WTC11 (cell line): ENCODE data around the gene LRRC23. TPM values are rescaled to one million over a fixed set of nuclear protein-coding genes. Genes with fewer than 3 reads are reported as not detected.
A peak's percentile ranks its signal among the peaks of the same experiment; 100 is the strongest.

Source experiments
- ATAC-seq: fragments of 200-7000 bp; cut with Tn5 transposase; 2 replicates; pipeline ENCODE4 v1.10.0; 2021; ENCODE audit warnings: mild to moderate bottlenecking, moderate library complexity
- CTCF ChIA-PET: fragments of 300-600 bp; sonication (Branson Sonifier 250); formaldehyde crosslinking; loops from one replicate; lab custom pipeline; 2021; ENCODE audit warnings: antibody characterized with exemption; lab: Charles Lee
- POLR2A ChIA-PET: fragments of 350-600 bp; sonication (Branson Sonifier 250); formaldehyde crosslinking; loops from one replicate; lab custom pipeline; 2021; ENCODE audit warnings: antibody characterized with exemption; lab: Charles Lee
- DNase-seq: peaks from one replicate; pipeline ENCODE4 v3.0.0; 2021; ENCODE audit warnings: low spot score
- H3K27ac Mint-ChIP-seq: 2 replicates; pipeline ENCODE4 v1.8.0; 2021; ENCODE audit warnings: mixed read lengths
- H3K27me3 Mint-ChIP-seq: 2 replicates; pipeline ENCODE4 v1.8.0; 2021; ENCODE audit warnings: low read depth, mild to moderate bottlenecking, moderate library complexity, mixed read lengths
- H3K36me3 Mint-ChIP-seq: 2 replicates; pipeline ENCODE4 v1.8.0; 2021; ENCODE audit warnings: mixed read lengths
- H3K4me1 Mint-ChIP-seq: 2 replicates; pipeline ENCODE4 v1.8.0; 2022; ENCODE audit warnings: mixed read lengths
- H3K4me3 Mint-ChIP-seq: 2 replicates; pipeline ENCODE4 v1.8.0; 2021; ENCODE audit warnings: mild to moderate bottlenecking, moderate library complexity, mixed read lengths
- H3K9me3 Mint-ChIP-seq: 2 replicates; pipeline ENCODE4 v1.8.0; 2021; ENCODE audit warnings: mixed read lengths
- CREB1 ChIP-seq: sonication (generic); formaldehyde crosslinking; IDR thresholded peaks from 2 replicates; pipeline ENCODE4 v1.8.0; 2023; ENCODE audit warnings: mild to moderate bottlenecking, missing genetic modification reagents
- JAZF1 ChIP-seq: fragments of 250-450 bp; sonication (Bioruptor Pico); IDR thresholded peaks from 2 replicates; pipeline ENCODE4 v1.9.0; 2021; ENCODE audit warnings: moderate library complexity, mild to moderate bottlenecking, inconsistent platforms
- MXD4 ChIP-seq: fragments of 250-450 bp; sonication (Bioruptor Pico); IDR thresholded peaks from 2 replicates; pipeline ENCODE4 v1.8.0; 2021; ENCODE audit warnings: mild to moderate bottlenecking, moderate library complexity, borderline replicate concordance
- MYBL2 ChIP-seq: sonication (generic); formaldehyde crosslinking; IDR thresholded peaks from 2 replicates; pipeline ENCODE4 v1.8.1; 2023; ENCODE audit warnings: mild to moderate bottlenecking, moderate library complexity, missing genetic modification reagents
- NFYB ChIP-seq: sonication (generic); formaldehyde crosslinking; conservative IDR thresholded peaks from 2 replicates; pipeline ENCODE4 v1.8.0; 2022; ENCODE audit warnings: low read depth, missing genetic modification reagents
- NR2C2 ChIP-seq: sonication (generic); formaldehyde crosslinking; IDR thresholded peaks from 2 replicates; pipeline ENCODE4 v1.8.0; 2022; ENCODE audit warnings: mild to moderate bottlenecking, missing genetic modification reagents
- OVOL2 ChIP-seq: fragments of 250-450 bp; sonication (Bioruptor Pico); IDR thresholded peaks from 2 replicates; pipeline ENCODE4 v1.9.0; 2021; ENCODE audit warnings: mild to moderate bottlenecking, borderline replicate concordance
- TEAD1 ChIP-seq: sonication (generic); formaldehyde crosslinking; IDR thresholded peaks from 2 replicates; pipeline ENCODE4 v1.8.0; 2022; ENCODE audit warnings: mild to moderate bottlenecking, missing genetic modification reagents
- ZNF396 ChIP-seq: fragments of 250-450 bp; sonication (Bioruptor Pico); IDR thresholded peaks from 2 replicates; pipeline ENCODE4 v1.8.0; 2021; ENCODE audit warnings: mild to moderate bottlenecking, moderate library complexity, borderline replicate concordance
- total RNA-seq: library from RNA; stranded (reverse); gene quantifications from 3 replicates; pipeline ENCODE4 v1.2.3, GENCODE V29; 2021
- TF ChIP-seq, protein P1 (sequence below): fragments of 250-450 bp; sonication (Bioruptor Pico); IDR thresholded peaks from 2 replicates; pipeline ENCODE4 v1.8.0; 2021; ENCODE audit warnings: mild to moderate bottlenecking
- TF ChIP-seq, protein P2 (sequence below): fragments of 250-450 bp; sonication (Bioruptor Pico); IDR thresholded peaks from 2 replicates; pipeline ENCODE4 v1.9.0; 2021; ENCODE audit warnings: moderate library complexity, mild to moderate bottlenecking, inconsistent platforms, borderline replicate concordance
- TF ChIP-seq, protein P3 (sequence below): sonication (generic); formaldehyde crosslinking; conservative IDR thresholded peaks from 2 replicates; pipeline ENCODE4 v1.8.1; 2023; ENCODE audit warnings: mild to moderate bottlenecking, low read depth, missing genetic modification reagents, moderate library complexity
- TF ChIP-seq, protein P4 (sequence below): fragments of 200-600 bp; IDR thresholded peaks from 2 replicates; pipeline ENCODE4 v1.8.0; 2022; ENCODE audit warnings: antibody characterized with exemption
- TF ChIP-seq, protein P5 (sequence below): fragments of 250-450 bp; sonication (Bioruptor Pico); IDR thresholded peaks from 2 replicates; pipeline ENCODE4 v1.9.0; 2021; ENCODE audit warnings: mild to moderate bottlenecking, borderline replicate concordance
- TF ChIP-seq, protein P6 (sequence below): sonication (generic); formaldehyde crosslinking; IDR thresholded peaks from 2 replicates; pipeline ENCODE4 v1.8.1; 2023; ENCODE audit warnings: mild to moderate bottlenecking, missing genetic modification reagents

Gene LRRC23
- total RNA-seq, 1 experiment from 2014 or later, result 3.1 TPM

DNA sequence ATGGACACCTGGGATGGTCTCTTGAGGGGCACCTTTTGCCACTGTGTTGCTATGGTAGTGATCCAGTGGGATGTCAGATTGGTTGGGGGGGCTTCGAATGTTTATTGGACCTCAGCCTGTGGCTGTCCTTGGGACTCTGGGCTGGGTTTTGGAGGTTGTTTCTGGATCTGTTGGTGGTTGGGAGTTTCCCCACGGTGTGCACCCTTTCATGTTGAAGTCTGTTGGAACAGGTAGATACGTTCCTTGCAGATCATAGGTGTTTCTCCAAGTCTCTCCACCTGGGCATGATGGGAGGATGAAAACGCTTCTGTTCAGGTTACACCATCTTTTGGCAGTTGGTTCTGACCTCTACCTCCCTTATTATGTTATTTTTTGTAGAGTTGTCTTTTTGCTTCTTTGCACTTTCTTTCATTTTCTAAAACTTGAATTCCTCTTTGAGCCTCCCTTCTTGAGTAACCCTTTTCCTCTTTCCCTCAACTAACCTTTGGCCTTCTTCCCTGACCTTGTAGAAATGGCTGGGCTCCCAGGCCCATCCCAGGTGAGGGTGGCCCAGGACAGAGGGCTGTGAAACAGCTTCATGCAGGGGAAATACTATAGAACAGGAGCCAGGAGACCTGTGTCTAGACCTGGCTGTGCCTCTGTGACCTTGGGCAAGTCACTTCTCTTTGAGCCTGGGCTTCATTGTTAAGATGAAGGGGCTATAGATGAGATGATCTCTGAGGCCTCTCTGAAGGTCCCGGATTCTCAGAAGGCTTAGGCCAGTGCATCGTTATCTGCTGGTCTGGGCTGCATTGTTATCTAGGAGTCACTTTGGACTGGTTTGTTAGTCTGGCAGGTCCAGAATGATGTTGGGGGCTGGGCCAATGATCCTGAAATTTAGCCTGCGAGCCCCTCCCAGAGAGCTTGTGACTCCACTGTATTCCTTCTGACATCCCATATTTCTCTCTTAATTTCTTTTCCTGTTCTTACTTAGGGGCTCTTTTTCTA is 25.1 kb downstream of the LRRC23 start:
- TF ChIP-seq, protein P1, sequence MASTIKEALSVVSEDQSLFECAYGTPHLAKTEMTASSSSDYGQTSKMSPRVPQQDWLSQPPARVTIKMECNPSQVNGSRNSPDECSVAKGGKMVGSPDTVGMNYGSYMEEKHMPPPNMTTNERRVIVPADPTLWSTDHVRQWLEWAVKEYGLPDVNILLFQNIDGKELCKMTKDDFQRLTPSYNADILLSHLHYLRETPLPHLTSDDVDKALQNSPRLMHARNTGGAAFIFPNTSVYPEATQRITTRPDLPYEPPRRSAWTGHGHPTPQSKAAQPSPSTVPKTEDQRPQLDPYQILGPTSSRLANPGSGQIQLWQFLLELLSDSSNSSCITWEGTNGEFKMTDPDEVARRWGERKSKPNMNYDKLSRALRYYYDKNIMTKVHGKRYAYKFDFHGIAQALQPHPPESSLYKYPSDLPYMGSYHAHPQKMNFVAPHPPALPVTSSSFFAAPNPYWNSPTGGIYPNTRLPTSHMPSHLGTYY (CRISPR knock-in tag), result no peak
- TF ChIP-seq, protein P2, sequence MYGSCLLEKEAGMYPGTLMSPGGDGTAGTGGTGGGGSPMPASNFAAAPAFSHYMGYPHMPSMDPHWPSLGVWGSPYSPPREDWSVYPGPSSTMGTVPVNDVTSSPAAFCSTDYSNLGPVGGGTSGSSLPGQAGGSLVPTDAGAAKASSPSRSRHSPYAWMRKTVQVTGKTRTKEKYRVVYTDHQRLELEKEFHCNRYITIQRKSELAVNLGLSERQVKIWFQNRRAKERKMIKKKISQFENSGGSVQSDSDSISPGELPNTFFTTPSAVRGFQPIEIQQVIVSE (CRISPR knock-in tag), result no peak
- no peak for TF ChIP-seq MXD4 (CRISPR knock-in tag)
- TF ChIP-seq JAZF1 (CRISPR knock-in tag), result no peak
- TF ChIP-seq ZNF396, result no peak
- TF ChIP-seq, protein P3, sequence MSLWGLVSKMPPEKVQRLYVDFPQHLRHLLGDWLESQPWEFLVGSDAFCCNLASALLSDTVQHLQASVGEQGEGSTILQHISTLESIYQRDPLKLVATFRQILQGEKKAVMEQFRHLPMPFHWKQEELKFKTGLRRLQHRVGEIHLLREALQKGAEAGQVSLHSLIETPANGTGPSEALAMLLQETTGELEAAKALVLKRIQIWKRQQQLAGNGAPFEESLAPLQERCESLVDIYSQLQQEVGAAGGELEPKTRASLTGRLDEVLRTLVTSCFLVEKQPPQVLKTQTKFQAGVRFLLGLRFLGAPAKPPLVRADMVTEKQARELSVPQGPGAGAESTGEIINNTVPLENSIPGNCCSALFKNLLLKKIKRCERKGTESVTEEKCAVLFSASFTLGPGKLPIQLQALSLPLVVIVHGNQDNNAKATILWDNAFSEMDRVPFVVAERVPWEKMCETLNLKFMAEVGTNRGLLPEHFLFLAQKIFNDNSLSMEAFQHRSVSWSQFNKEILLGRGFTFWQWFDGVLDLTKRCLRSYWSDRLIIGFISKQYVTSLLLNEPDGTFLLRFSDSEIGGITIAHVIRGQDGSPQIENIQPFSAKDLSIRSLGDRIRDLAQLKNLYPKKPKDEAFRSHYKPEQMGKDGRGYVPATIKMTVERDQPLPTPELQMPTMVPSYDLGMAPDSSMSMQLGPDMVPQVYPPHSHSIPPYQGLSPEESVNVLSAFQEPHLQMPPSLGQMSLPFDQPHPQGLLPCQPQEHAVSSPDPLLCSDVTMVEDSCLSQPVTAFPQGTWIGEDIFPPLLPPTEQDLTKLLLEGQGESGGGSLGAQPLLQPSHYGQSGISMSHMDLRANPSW (CRISPR knock-in tag), result no peak
- TF ChIP-seq, protein P4, sequence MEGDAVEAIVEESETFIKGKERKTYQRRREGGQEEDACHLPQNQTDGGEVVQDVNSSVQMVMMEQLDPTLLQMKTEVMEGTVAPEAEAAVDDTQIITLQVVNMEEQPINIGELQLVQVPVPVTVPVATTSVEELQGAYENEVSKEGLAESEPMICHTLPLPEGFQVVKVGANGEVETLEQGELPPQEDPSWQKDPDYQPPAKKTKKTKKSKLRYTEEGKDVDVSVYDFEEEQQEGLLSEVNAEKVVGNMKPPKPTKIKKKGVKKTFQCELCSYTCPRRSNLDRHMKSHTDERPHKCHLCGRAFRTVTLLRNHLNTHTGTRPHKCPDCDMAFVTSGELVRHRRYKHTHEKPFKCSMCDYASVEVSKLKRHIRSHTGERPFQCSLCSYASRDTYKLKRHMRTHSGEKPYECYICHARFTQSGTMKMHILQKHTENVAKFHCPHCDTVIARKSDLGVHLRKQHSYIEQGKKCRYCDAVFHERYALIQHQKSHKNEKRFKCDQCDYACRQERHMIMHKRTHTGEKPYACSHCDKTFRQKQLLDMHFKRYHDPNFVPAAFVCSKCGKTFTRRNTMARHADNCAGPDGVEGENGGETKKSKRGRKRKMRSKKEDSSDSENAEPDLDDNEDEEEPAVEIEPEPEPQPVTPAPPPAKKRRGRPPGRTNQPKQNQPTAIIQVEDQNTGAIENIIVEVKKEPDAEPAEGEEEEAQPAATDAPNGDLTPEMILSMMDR, result no peak
- ATAC-seq (no peak), DNase-seq (no peak)
- H3K27ac Mint-ChIP-seq, result no peak overlapping the region; the same call in 1 of the 2 replicates
- ChIA-PET CTCF (interaction anchor here (1.0 to 6.6 kb wide), 8 partner anchors 7 to 89 kb away, joined by 3 to 93 read pairs (median 8); partner anchors contain the start of genes C12orf57, ENO2, LPCAT3 and RNU7-1), POLR2A (interaction anchor here (1.1 to 2.0 kb wide), 3 partner anchors 8 to 61 kb away, joined by 4 to 8 read pairs (median 7); partner anchors contain the start of genes C12orf57 and RNU7-1)
- H3K9me3 Mint-ChIP-seq, result no peaks in the 10 kb centered on the region
- no peaks in the 10 kb centered on the region for H3K27me3 Mint-ChIP-seq
- peaks cover 22% of the 10 kb centered on the region for H3K36me3 Mint-ChIP-seq
- peak overlapping the region; percentile 94 for H3K4me3 Mint-ChIP-seq
- H3K4me1 Mint-ChIP-seq, result peaks cover 49% of the 10 kb centered on the region

DNA sequence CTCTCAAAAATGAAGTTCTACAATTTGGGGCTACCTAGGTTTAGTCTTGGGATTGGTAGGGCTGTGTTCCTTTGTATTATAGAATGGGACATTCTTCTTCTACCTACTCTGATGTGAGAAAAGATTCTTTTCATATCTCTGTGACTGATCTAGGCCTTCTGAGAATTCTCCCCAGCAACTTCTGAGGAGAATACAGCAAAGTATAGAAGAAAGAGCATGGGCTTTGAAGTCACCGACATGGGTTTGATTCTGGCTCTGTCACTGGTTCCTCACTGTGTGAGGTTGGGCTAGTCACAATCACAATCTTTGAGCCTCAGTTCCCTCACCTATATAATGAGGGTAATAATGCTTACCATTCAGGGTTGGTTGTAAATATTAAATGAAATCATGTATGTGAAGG is 28.1 kb downstream of the LRRC23 start:
- H3K27ac Mint-ChIP-seq, result no peak overlapping the region
- no peaks in the 10 kb centered on the region for H3K9me3 Mint-ChIP-seq
- H3K4me3 Mint-ChIP-seq, result no peak overlapping the region
- TF ChIP-seq, protein P2 (CRISPR knock-in tag), result no peak
- TF ChIP-seq TEAD1 (CRISPR knock-in tag) (no peak), CREB1 (CRISPR knock-in tag) (no peak), NR2C2 (CRISPR knock-in tag) (no peak), OVOL2 (CRISPR knock-in tag) (no peak), NFYB (no peak), MYBL2 (no peak)
- TF ChIP-seq, protein P5, sequence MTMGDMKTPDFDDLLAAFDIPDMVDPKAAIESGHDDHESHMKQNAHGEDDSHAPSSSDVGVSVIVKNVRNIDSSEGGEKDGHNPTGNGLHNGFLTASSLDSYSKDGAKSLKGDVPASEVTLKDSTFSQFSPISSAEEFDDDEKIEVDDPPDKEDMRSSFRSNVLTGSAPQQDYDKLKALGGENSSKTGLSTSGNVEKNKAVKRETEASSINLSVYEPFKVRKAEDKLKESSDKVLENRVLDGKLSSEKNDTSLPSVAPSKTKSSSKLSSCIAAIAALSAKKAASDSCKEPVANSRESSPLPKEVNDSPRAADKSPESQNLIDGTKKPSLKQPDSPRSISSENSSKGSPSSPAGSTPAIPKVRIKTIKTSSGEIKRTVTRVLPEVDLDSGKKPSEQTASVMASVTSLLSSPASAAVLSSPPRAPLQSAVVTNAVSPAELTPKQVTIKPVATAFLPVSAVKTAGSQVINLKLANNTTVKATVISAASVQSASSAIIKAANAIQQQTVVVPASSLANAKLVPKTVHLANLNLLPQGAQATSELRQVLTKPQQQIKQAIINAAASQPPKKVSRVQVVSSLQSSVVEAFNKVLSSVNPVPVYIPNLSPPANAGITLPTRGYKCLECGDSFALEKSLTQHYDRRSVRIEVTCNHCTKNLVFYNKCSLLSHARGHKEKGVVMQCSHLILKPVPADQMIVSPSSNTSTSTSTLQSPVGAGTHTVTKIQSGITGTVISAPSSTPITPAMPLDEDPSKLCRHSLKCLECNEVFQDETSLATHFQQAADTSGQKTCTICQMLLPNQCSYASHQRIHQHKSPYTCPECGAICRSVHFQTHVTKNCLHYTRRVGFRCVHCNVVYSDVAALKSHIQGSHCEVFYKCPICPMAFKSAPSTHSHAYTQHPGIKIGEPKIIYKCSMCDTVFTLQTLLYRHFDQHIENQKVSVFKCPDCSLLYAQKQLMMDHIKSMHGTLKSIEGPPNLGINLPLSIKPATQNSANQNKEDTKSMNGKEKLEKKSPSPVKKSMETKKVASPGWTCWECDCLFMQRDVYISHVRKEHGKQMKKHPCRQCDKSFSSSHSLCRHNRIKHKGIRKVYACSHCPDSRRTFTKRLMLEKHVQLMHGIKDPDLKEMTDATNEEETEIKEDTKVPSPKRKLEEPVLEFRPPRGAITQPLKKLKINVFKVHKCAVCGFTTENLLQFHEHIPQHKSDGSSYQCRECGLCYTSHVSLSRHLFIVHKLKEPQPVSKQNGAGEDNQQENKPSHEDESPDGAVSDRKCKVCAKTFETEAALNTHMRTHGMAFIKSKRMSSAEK (CRISPR knock-in tag), result no peak
- TF ChIP-seq, protein P4, result no peak
- TF ChIP-seq, protein P6, sequence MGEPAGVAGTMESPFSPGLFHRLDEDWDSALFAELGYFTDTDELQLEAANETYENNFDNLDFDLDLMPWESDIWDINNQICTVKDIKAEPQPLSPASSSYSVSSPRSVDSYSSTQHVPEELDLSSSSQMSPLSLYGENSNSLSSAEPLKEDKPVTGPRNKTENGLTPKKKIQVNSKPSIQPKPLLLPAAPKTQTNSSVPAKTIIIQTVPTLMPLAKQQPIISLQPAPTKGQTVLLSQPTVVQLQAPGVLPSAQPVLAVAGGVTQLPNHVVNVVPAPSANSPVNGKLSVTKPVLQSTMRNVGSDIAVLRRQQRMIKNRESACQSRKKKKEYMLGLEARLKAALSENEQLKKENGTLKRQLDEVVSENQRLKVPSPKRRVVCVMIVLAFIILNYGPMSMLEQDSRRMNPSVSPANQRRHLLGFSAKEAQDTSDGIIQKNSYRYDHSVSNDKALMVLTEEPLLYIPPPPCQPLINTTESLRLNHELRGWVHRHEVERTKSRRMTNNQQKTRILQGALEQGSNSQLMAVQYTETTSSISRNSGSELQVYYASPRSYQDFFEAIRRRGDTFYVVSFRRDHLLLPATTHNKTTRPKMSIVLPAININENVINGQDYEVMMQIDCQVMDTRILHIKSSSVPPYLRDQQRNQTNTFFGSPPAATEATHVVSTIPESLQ (CRISPR knock-in tag), result no peak
- ATAC-seq, result no peak
- H3K27me3 Mint-ChIP-seq, result no peaks in the 10 kb centered on the region
- peaks cover 31% of the 10 kb centered on the region for H3K36me3 Mint-ChIP-seq
- H3K4me1 Mint-ChIP-seq, result peaks cover 30% of the 10 kb centered on the region
- ChIA-PET CTCF (no interaction called here), POLR2A (interaction anchor here (0.7 kb wide), 1 partner anchor 543 kb away, joined by 4 read pairs; no protein-coding TSS in a partner anchor)
- no peak for DNase-seq
